Measurements from ENCODE around the gene RNF126.
"Not testable (repeated sequence)": the region's sequence is repeated elsewhere in the genome, so short reads cannot be mapped to it uniquely, and the experiment has no call there.

Gene RNF126

GRCh38 chr19:623175-623916, 39.7 kb downstream of the RNF126 start:
- DNase-seq (ENCODE audit: insufficient read length, low spot score) (no peak), FAIRE-seq (no peak)
- TF ChIP-seq PAX5 (IDR thresholded peaks at IDR 0.05; ENCODE audit: insufficient read depth, low read length, severe bottlenecking) (no peak), POLR2AphosphoS5 (IDR thresholded peaks at IDR 0.05; ENCODE audit: low read depth, low read length) (no peak), TAF1 (IDR thresholded peaks at IDR 0.05; ENCODE audit: low read depth, low read length) (no peak), SPI1 (IDR thresholded peaks at IDR 0.05; ENCODE audit: low read depth, low read length) (no peak), POLR2A (IDR thresholded peaks at IDR 0.05; ENCODE audit: low read depth, low read length) (no peak), POU2F2 (IDR thresholded peaks at IDR 0.05; ENCODE audit: low read depth, low read length) (no peak)

- TF ChIP-seq TAF1 (IDR thresholded peaks at IDR 0.05; ENCODE audit: low read depth, low read length) (no peak), SPI1 (IDR thresholded peaks at IDR 0.05; ENCODE audit: low read depth, low read length) (no peak), POU2F2 (IDR thresholded peaks at IDR 0.05; ENCODE audit: low read depth, low read length) (no peak), PAX5 (IDR thresholded peaks at IDR 0.05; ENCODE audit: insufficient read depth, low read length, severe bottlenecking) (no peak), POLR2AphosphoS5 (IDR thresholded peaks at IDR 0.05; ENCODE audit: low read depth, low read length) (no peak), POLR2A (IDR thresholded peaks at IDR 0.05; ENCODE audit: low read depth, low read length) (no peak)
- FAIRE-seq (no peak), DNase-seq (ENCODE audit: insufficient read length, low spot score) (no peak)
Observed at GRCh38 chr19:622666-623065, 40.3 kb downstream of the RNF126 start.

- TF ChIP-seq POU2F2 (IDR thresholded peaks at IDR 0.05; ENCODE audit: low read depth, low read length) (no peak), PAX5 (IDR thresholded peaks at IDR 0.05; ENCODE audit: insufficient read depth, low read length, severe bottlenecking) (no peak), SPI1 (IDR thresholded peaks at IDR 0.05; ENCODE audit: low read depth, low read length) (no peak), TAF1 (IDR thresholded peaks at IDR 0.05; ENCODE audit: low read depth, low read length) (no peak), POLR2A (IDR thresholded peaks at IDR 0.05; ENCODE audit: low read depth, low read length) (no peak), POLR2AphosphoS5 (IDR thresholded peaks at IDR 0.05; ENCODE audit: low read depth, low read length) (no peak)
- FAIRE-seq: no peak
- DNase-seq (ENCODE audit: insufficient read length, low spot score): no peak
Observed at GRCh38 chr19:621819-622218, 41.2 kb downstream of the RNF126 start.

- FAIRE-seq; DNase-seq (ENCODE audit: insufficient read length, low spot score): not testable (repeated sequence)
Observed at GRCh38 chr19:621191-621590, 41.8 kb downstream of the RNF126 start.

- TF ChIP-seq POLR2AphosphoS5 (IDR thresholded peaks at IDR 0.05; ENCODE audit: low read depth, low read length) (no peak), POLR2A (IDR thresholded peaks at IDR 0.05; ENCODE audit: low read depth, low read length) (no peak), TAF1 (IDR thresholded peaks at IDR 0.05; ENCODE audit: low read depth, low read length) (no peak), SPI1 (IDR thresholded peaks at IDR 0.05; ENCODE audit: low read depth, low read length) (no peak), PAX5 (IDR thresholded peaks at IDR 0.05; ENCODE audit: insufficient read depth, low read length, severe bottlenecking) (no peak), POU2F2 (IDR thresholded peaks at IDR 0.05; ENCODE audit: low read depth, low read length) (no peak)
- FAIRE-seq (no peak), DNase-seq (ENCODE audit: insufficient read length, low spot score) (no peak)
Observed at GRCh38 chr19:620166-620862, 42.7 kb downstream of the RNF126 start.

- DNase-seq (ENCODE audit: insufficient read length, low spot score) (no peak), FAIRE-seq (no peak)
- no peak for TF ChIP-seq PAX5 (IDR thresholded peaks at IDR 0.05; ENCODE audit: insufficient read depth, low read length, severe bottlenecking)
- no peak for TF ChIP-seq TAF1 (IDR thresholded peaks at IDR 0.05; ENCODE audit: low read depth, low read length)
- TF ChIP-seq POU2F2 (IDR thresholded peaks at IDR 0.05; ENCODE audit: low read depth, low read length): no peak
- no peak for TF ChIP-seq SPI1 (IDR thresholded peaks at IDR 0.05; ENCODE audit: low read depth, low read length)
- no peak for TF ChIP-seq POLR2A (IDR thresholded peaks at IDR 0.05; ENCODE audit: low read depth, low read length)
- no peak for TF ChIP-seq POLR2AphosphoS5 (IDR thresholded peaks at IDR 0.05; ENCODE audit: low read depth, low read length)
Observed at GRCh38 chr19:619286-620002, 43.6 kb downstream of the RNF126 start.

- FAIRE-seq: no peak
- TF ChIP-seq TAF1 (IDR thresholded peaks at IDR 0.05; ENCODE audit: low read depth, low read length) (no peak), SPI1 (IDR thresholded peaks at IDR 0.05; ENCODE audit: low read depth, low read length) (no peak), POLR2A (IDR thresholded peaks at IDR 0.05; ENCODE audit: low read depth, low read length) (no peak), POLR2AphosphoS5 (IDR thresholded peaks at IDR 0.05; ENCODE audit: low read depth, low read length) (no peak), PAX5 (IDR thresholded peaks at IDR 0.05; ENCODE audit: insufficient read depth, low read length, severe bottlenecking) (no peak), POU2F2 (IDR thresholded peaks at IDR 0.05; ENCODE audit: low read depth, low read length) (no peak)
- no peak for DNase-seq (ENCODE audit: insufficient read length, low spot score)
Observed at GRCh38 chr19:618674-619285, 44.2 kb downstream of the RNF126 start.

GRCh38 chr19:618247-618619, 44.8 kb downstream of the RNF126 start:
- no peak for TF ChIP-seq SPI1 (IDR thresholded peaks at IDR 0.05; ENCODE audit: low read depth, low read length)
- TF ChIP-seq TAF1 (IDR thresholded peaks at IDR 0.05; ENCODE audit: low read depth, low read length): no peak
- no peak for TF ChIP-seq POU2F2 (IDR thresholded peaks at IDR 0.05; ENCODE audit: low read depth, low read length)
- no peak for TF ChIP-seq POLR2AphosphoS5 (IDR thresholded peaks at IDR 0.05; ENCODE audit: low read depth, low read length)
- TF ChIP-seq PAX5 (IDR thresholded peaks at IDR 0.05; ENCODE audit: insufficient read depth, low read length, severe bottlenecking): no peak
- TF ChIP-seq POLR2A (IDR thresholded peaks at IDR 0.05; ENCODE audit: low read depth, low read length): no peak
- FAIRE-seq (no peak), DNase-seq (ENCODE audit: insufficient read length, low spot score) (no peak)
